Activated effector memory CD4-positive, alpha-beta T cell treated with Interleukin-2 at 50 U/mL for 16 hours (primary cell): ENCODE data around the gene C5orf22.
"Not testable (repeated sequence)": the region's sequence is repeated elsewhere in the genome, so short reads cannot be mapped to it uniquely, and the experiment has no call there.

ENCODE experiments used
- DNase-seq: peaks from one replicate; pipeline ENCODE4 v3.0.0-alpha.2; 2020

The C5orf22 gene

DNA sequence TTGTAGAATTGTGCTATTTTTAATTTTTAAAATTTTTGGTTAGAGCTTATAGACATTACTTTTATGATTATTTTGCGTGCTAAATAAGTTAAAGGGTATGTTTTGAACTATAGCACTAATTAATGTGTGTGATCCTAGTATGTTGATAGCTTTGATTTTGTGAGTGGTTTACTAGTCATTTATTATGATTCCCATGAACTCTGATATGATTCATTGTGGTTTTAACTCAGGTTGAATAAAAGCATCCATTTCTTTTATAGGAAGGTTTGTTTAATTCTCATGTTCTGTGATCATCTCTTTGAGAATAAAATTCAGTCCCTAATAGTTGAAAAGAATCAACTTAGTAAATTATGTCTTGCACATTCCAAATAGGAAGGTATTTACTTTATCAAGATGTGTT lies 22.5 kb downstream of the C5orf22 start:
- no peak for DNase-seq

DNA sequence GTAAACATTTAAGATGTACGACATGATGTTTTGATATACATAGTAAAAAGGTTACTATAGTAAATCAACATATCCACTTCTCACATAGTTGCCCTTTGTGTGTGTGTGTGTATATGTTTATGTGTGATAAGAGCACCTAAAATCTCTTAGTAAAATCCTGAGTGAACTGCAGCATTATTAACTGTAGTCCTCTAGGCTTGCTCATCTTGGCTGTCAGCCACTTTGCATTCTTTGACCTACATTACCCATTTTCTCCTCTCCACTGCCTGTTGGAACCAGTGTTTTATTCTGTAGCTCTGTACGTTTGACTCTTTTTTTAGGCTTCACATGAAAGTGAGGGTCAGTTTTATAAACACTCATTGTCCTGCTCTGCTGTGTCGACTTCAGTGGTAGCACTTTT lies 24.4 kb downstream of the C5orf22 start:
- DNase-seq, result no peak

DNA sequence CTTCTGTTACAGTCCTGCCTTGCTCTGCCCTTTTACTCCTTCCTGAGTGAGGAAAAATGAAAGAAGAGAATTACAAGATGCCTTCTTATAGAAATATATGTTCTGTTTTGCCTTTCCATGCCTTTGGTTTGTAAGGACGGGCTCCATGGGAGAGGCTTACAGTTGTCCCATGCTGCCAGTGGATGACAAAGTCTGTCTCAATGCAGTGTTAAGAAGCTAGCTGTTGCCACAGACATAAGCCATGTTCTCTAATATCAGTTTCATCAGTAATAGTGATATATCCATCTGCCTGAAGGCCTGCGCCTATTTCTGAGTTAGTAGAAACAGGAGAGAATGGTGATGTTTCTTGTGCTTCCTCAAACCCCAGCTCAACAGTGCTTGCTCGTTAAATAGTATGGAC lies 27.8 kb downstream of the C5orf22 start:
- DNase-seq, result no peak

DNA sequence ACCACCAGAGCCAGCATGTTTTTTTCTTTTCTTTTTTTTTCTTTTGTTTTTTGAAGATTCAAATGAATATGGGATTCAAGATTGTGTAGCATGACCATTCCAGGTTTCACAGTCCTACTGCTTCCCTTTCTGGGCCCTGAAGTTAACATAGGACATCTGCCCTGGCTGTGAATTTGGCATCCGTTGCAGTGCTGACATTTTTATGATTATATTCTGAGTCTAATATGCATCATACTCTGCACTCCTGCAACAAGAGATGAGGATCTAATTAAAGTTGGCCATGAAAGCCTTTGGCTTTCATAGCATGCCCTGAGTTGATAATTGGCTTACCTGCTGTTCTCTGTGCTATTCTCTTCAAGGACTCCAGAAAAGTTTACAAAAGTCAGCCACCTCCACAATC lies 29.8 kb downstream of the C5orf22 start:
- DNase-seq, result no peak

DNA sequence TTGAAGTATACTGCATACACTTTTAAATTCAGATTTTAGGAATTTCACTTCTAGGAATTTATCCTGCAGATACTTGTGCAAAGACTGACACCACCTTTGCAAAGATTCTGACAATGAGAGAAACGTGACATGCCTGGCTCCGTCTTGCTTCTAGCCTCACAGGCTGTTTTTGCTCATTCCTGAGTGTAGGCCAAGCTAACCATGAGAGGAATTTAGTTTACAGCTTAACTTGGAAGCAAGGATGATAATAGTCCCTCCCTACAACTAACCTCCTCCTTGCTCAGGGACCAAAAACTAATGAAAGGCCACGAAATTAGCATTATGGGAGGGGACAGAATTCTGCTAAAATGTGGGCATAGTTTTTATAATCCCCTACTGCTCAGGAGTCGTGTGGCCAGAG lies 31.1 kb downstream of the C5orf22 start:
- DNase-seq, result no peak

DNA sequence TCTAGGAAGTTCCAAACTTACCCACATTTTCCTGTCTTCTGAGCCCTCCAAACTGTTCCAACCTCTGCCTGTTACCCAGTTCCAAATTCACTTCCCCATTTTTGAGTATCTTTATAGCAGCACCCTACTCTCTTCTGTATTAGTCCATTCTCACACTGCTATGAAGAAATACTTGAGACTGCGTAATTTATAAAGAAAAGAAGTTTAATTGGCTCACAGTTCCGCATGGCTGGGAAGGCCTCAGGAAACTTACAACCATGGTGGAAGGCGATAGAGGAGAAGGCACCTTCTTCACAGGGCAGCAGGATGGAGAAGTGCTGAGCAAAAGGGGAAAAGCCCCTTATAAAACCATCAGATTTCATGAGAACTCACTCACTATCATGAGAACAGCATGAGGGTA lies 34.3 kb downstream of the C5orf22 start:
- not testable (repeated sequence) for DNase-seq

DNA sequence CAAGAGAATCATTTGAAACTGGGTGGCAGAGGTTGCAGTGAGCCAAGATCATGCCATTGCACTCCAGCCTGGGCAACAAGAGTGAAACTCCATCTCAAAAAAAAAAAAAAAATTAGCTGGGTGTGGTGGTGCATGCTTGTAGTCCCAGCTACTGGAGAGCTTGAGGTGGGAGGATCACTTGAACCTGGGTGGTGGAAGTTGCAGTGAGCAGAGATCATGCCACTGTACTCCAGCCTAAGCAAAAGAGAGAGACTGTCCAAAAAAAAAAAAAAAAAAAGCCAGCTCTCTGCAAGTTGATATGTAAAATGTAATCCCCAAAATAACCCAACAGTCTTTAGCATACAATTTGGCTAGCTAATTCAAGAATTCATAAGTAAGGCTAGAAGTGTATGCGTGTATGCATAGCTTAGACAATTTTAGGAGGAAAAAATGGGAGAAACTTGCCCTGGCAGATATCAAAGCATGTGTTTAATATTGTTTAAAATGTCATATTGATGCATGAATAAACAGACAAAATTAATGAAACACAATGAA lies 36.3 kb downstream of the C5orf22 start:
- DNase-seq, result no peak

DNA sequence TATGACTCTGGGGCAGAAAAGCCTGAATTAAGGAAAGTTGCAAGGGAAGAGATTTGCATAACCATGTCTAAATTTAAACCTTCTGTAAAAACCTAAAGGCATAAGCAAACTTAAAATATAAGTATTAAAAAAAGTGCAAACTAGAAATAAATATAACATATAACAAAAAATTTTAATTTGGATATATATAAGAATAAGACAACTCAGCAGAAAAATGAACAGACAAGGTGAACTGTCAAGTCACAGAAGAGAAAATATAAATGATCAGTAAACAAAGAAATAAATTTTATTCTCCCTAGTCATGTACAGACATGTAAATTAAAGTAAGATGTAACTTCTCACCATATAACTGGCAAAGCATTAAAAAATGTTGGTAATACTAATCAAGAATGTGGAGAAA lies 37.0 kb downstream of the C5orf22 start:
- DNase-seq, result no peak

DNA sequence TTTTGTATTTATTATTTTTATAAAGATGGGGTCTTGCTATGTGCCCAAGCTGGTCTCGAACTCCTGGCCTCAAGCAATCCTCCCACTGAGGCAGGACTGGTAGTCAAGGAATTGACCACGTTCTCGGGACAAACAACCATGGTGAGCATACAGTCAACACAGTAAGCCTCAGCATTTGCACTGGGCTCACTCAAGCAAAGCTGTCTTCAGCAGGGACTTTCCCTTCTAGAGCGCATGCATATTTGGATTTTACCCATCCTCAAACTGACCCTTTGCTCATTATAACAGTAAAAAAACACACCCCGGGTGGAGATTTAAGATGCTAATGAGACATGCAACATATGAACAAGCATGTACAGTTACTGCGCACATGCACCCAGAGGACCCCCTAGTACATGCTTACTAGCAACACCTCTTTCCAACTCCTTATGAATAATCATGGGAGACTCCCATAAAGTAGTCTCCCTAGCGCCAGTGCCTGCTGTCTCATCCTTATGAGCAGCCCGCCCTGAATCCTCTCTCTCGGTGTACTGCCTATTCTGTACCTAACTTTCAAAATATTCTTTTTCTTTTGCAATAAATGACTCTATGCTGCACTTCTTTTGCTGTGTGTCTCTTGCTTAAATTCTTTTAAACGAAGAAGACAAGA lies 41.5 kb downstream of the C5orf22 start:
- no peak for DNase-seq

DNA sequence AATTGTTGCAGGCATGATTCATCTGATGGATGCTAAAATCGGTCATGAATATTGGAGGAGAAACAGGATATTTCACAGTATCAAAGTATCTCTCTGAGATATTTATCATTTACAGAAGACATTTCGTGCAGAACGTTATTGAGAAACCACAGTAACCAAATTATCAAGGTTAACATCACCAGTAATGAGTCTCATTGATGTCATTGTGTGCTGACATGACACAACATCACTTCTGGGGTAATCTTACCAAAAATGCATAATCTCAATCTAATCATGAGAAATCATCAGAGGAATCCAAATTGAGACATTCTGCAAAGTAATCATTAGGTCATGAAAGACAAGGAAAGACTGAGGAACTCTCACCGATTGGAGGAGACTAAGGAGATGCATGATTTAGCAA lies 42.7 kb downstream of the C5orf22 start:
- DNase-seq, result no peak

DNA sequence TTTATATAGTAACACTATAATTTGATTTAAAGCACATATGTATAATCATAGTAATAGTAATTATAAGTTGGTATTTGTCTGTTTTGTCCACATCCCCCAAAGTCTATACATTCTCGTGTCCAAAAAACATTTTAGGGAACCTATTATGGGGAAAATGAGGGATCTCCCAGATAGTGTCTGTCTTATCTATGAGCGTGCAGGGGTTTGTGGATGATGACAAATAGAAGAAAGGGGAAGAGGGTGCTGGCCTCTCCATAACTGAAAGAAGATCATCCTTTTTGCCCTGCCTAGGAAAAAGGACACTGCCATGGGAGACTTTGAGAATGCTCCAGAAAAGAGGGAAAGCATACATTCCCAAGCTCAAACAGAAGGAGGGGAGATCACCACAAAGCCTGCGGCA lies 45.3 kb downstream of the C5orf22 start:
- DNase-seq, result no peak

DNA sequence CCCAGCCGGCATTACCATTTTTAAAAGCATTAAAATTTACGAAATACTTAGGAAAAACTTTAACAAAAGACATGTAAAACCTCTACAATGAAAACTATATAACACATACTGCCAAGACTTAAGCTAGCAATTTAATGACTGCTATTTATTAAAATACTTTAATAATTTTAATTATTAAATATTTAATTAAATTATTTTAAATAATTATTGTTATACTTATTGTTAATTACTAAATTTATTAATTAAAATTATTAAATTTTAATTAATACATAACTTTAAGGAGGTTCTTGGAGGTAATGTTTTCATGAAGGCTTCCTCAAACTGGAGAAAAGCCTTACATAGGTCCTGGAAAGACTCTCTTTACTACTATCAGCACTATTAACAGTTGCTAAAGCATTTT lies 47.5 kb downstream of the C5orf22 start:
- DNase-seq, result no peak

DNA sequence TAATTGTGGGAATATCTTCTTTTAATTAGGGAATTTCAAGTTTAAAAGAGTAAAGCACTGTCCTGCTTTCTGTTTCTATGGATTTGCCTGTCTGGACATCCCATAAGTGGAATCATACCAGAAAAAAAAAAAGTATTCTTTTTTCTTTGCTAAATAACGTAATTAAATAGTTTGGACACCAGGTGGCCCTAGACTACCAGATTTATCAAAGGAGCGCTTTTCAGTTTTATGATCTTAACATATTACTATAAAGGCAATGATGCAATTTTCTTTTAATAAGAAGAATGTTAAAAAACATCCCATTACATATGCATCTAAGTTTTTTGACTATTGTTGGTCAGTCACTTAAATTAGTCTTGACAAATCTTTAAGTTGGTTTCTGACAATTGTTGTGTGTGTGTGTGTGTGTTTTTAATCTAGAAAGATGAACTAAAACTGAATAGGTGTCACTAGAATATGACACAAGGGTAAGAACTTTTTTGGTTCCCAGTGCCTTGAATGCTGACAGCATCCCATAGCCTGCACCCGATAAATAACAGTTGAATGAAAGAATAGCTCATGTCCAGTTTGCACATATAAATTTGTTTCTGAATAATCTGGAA lies 49.5 kb downstream of the C5orf22 start:
- no peak for DNase-seq

DNA sequence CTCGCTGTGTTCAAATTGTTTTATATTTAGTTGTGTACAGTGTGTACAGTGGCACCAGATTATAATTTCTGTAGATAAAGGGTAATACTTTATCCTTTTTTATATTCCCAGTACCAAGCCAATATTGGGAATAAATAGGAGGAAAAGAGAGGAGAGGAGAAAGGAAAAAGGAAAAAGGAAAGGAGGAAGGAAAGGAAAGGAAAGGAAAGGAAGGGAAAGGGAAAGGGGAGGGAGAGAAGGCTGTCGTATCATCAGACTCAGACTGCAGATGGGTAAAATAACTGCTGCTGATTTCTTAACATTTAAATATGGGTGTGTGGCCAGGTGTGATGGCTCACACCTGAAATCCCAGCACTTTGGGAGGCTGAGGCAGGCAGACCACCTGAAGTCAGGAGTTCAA lies 51.0 kb downstream of the C5orf22 start:
- DNase-seq, result no peak

DNA sequence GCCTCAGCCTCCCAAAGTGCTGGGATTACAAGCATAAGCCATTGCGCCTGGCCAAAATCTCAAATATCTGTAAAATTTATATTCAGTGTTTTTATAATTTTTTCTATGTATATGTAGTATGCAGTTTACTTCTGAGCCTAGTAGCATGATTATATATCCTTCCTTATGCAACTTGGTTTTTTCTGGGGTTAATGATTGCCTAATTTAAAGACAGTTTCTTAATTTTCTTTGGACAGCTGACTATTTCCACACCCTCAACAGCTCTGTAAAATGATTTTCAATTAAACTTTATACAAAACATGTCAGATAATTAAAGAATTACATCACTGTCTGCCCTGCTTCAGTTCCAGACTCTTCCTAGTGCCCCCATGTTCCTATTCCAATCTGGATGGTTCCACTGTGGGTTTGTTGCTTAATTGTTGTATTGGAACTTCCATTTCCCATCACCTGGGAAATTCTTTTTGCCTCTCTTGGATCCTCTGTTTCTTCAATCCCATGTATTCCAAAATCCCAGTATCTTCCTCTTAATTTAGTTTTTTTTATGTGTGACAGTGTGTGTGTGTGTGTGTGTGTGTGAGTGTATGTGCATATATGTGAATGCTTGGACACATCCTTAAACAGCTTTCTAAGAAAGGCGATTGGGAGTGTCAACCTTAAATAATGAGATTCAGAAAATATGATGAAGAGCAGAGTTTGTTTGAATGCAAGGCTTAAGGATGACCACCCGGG lies 53.2 kb downstream of the C5orf22 start:
- DNase-seq, result no peak

DNA sequence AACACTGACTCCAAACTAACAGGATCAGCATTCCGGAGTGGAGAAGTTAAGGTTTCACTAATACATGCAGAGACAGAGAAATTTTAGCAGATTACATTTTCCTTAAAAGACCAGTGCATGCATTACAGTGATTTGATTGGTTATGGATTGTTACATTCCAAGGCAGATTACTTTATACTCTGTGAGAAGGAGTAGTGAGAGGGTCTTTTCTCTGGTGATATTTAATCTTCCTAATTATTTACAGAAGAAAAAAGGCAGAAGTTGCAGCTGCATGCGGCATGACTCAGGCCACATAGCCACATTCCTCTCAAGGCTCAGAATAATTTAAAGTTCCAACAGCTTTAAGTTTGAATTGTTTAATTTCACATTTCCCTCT lies 53.8 kb downstream of the C5orf22 start:
- DNase-seq, result no peak

DNA sequence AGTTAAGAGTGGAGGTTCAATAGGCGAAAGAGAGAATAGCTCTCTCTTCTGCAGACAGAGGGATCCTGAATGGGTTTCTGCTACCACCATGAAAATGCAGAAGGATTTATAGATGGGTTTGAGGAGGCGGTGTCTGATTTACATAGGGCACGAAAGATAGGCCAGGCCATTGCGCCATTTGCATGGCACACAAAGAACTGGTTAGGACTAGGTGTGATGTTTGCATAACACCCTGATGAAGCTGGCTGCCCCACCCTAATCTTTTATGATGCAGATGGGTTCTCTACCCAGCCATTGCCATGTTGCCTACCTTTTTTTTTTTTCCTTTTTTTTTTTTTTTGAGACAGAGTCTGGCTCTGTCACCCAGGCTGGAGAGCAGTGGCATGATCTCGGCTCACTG lies 55.4 kb downstream of the C5orf22 start:
- no peak for DNase-seq

DNA sequence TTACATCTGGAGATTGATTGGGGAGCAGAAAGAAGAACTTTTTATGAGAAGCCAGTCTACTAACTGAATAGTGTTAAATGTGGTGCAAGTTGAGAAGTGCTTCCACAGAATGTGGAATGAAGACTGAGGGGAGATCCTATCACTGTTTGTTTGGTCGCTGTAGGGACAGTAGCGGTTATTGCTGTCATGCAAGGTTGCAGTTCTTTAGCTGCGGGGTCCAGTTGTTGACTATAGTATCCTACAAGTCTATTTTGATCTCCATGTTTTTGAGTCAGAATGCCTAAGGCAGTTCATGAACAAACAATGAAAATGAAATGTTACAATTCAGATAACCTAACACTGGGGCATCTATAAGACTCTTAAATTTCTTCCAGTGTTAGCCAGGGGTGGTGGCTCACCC lies 61.6 kb downstream of the C5orf22 start:
- no peak for DNase-seq

DNA sequence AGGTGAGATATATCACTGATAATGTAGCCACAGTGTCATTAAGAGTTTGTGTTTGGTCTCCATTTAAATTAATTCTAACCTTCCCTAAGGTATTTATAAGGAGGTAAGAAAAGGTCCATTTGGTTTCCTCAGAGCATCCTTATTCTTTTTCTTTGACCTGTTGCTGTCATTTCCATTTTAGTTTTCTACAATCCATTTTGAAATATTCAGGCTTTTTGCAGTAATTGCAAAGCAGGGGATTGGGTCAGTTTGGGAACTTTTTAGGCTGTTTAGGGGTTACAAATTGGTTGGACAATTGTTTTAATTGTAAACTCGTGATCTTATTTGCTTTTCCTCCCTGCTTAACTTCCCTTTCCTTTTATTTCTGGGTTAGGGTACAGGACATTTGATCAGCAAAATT lies 64.3 kb downstream of the C5orf22 start:
- no peak for DNase-seq

DNA sequence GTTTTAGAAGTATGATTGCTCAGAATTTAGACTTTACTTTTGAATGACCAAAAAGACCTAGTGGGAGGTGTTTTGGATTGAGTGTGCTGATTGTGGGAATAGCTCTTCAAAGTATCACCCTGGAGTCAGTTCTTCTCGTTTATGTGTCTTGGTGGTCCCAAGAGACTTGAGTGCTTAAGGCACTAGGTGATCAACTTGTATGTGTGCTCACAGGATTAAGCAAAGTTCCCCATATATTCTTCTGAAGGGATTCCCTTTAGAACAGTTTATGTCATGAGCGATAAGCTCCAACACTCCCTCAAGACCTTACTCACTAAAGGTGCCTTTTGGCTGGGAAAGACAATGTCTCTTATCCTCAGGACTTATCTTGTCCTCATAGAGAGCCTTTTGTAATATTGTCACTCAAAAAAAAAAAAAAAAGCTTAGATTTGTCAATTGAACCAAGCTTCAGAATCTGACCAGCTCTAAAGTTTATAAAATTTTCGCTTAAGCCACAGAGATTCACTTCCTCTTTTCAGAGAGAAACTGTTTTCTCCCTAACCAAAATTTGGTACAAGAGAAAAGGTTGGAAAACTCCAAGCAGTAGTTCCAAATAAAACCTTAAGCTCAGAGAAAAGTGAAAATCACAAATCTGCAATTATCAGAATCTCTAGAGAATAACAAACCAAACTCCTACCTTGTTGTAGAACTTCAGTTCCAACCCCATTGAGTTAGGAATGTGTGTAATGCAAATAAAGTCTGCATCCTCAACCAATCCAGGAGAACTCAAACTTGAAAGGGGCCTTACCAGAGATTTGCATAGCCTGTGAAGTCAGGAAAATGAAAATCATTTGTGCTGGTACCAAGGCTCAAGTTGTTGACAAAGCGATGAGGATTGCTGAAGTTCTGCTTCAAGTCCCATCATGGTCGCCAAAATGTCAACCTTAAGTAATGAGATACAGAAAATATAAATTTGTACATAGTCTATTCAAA lies 66.8 kb downstream of the C5orf22 start:
- DNase-seq, result no peak

DNA sequence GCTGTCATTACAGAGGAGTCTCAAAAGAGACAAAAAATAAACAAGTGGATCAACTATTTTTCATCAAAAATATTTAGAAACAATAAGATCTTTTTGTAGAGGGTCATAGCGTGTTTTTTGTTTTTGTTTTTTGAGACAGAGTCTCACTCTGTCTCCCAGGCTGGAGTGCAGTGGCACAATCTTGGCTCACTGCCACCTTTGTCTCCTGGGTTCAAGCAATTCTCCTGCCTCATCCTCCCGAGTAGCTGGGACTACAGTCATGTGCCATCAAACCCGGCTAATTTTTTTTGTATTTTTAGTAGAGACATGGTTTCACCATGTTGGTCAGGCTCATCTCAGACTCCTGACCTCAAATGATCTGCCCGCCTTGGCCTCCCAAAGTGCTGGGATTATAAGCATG lies 70.2 kb downstream of the C5orf22 start:
- not testable (repeated sequence) for DNase-seq

DNA sequence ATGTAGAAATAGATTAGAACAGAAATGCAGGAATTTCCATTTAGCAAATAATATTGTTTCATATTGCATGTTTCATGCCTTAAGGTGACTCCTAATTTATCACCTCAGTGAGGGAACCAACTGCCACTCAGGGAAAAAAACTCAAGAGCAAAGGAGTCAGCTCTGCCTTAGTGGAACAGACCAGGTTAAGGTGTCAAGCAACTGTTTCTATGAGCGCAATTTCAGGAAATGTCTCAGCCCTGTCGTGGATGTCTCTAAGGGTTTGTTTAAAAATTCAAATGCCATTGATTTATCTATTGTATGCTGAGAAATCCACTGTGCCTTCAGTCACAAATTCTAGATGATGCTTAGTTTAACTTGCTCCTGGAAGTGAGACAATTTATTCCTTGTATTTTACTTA lies 72.1 kb downstream of the C5orf22 start:
- DNase-seq, result no peak

DNA sequence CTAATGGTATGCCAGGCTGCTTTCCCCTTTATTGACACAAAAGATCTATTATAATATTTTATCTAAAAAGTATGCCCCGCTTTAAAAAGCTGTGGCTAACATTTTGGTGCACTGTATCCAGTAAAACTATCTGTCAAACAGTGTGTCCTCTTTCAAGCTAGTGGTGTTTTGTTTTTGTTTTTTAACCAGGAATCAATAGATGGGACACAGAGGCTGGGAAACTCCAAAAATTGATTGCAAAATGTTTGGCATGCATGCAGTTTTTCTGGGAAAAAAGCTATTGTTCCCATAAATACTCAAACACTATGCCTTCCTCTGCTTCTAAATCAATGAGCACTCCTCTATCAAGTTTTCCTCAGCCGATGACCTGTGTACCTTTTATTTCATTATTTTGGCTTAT lies 72.5 kb downstream of the C5orf22 start:
- DNase-seq, result no peak
